ENCODE data around the gene CMA1. TPM values are rescaled to one million over a fixed set of nuclear protein-coding genes. Genes with fewer than 3 reads are reported as not detected.
"Not testable (repeated sequence)": the region's sequence is repeated elsewhere in the genome, so short reads cannot be mapped to it uniquely, and the experiment has no call there.

Gene CMA1, protein sequence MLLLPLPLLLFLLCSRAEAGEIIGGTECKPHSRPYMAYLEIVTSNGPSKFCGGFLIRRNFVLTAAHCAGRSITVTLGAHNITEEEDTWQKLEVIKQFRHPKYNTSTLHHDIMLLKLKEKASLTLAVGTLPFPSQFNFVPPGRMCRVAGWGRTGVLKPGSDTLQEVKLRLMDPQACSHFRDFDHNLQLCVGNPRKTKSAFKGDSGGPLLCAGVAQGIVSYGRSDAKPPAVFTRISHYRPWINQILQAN
- total RNA-seq (2014; rRNA removed; shearing (Covaris generic)): not detected in 2 replicates

DNA sequence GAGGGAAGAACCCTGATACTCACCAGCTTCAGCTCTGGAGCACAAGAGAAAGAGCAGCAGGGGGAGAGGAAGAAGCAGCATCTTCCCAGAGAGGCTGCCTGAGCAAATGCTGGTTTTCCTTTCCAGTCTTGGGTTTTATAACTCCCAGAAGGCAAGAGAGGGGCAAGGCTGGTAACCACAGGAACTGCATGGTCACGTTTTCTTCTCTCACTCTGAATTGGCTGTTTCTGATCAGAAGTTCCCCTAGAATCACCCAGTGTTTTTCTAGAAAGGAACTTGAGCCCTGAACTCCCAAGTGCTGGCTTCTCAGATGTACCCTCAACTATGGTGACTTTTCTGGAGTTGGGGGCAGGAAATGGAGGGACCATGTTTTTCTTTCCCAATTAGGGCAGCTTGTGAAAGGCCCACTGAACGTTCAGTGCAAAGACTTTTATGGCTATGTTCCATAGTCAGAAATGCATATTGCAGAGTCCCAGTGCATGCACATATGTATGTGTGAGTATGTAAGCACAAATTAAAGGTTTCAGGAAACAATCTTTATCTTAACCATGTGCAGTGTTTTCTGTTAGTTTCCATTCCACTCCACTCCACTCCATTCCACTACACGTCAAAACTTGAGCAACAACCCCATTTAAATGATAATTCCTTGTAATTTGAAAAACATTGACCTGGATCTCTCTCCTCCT lies at the start of gene CMA1:
Gene CMA1 (minus strand): TSS at position 111 of the 686 bp plus-strand sequence. CDS start 30 bp downstream, at position 81.
- DNase-seq (ENCODE audit: low read depth): no peak

DNA sequence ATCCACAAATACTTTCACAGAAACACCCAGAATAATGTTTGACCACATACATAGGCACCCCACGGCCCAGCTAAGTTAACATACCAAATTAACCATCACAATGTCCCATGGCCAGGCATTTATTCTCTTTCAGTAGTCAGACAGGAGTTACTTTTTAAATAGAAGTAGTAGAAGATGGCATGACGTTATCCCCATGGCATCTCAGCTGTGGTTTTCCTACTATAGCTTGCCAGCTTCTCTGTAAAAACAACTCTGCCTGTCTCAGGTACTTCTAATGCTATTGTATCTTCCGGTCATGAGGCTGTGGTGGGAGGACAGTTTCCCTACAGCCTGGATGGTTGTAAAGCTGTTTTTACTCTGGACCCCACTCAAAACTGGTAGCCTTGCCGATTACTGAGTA lies 48.7 kb upstream of the CMA1 start:
- peak; percentile 48 for DNase-seq (ENCODE audit: low read depth)

DNA sequence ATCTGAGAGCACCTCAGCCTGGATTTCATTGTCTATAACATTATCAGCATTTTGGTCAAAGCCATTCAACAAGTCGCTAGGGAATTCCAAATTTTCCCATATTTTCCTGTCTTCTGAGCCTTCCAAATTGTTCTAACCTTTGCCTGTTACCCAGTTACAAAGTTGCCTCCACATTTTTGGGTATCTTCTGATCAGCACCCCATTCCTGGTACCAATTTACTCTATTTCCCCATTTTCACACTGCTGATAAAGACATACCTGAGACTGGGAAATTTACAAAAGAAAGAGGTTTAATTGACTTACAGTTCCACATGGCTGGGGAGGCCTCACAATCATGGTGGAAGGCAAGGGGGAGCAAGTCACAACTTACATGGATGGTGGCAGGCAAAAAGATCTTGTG lies 41.0 kb upstream of the CMA1 start:
- not testable (repeated sequence) for DNase-seq (ENCODE audit: low read depth)

DNA sequence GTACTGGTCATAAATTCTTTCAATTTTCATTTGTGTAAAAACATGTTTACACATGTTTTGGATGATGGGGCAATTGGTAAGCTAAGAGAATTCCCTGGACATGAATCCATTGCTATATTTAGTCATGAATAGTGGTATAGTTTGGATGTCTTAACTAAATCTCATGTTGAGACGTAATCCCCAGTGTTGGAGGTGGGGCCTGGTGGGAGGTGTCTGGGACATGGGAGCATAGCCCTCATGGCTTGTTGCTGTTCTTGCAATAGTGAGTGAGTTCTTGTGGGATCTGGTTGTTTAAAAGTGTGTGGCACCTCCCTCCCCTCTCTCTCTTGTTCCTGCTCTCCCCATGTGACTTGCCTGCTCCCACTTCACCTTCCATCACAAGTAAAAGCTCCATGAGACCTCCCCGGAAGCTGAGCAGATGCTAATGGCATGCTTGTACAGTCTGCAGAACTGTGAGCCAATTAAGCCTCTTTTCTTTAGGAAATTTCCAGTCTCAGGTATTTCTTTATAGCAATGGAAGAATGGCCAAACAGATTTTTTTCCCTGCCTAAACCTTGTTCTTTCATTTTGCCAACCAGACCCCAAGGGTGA lies 34.4 kb upstream of the CMA1 start:
- DNase-seq (ENCODE audit: low read depth): no peak

DNA sequence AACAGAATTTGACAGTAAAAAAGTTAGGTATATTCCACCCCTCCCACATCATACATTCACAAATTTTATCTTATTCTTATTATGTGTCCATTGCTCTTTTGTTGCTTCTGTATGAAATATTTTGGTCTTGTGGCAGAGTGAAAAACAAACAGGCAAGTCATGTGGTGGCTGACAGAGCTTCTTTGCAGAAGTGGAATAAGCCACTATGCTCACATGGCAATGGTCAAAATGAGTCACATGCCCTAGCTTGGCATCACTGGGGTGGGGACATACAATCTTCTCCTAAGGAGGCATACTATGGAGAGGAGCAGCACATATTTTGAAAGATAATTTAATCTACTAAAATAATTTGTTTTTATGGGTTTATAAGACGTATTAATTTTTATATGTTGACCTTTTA lies 27.7 kb upstream of the CMA1 start:
- DNase-seq (ENCODE audit: low read depth): no peak

DNA sequence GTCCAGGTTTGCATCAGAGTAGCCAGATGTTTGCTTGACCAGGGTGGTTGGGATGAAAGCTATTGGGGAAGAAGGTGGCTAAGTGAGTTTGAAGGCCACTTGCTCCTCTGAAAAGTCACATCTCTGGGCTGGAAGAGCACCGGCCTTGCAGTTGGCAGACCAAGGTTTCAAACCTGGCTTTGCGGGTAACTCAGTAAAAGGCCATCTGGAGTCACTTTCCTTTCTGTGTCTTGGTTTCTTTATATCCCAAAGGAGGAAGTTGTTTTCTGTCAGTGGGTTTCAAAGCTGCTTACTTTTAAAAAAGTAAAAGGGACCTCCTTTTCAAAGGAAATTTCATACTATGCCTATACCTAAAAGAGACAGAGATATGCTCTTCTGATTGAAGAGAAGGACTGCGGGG lies 26.2 kb upstream of the CMA1 start:
- no peak for DNase-seq (ENCODE audit: low read depth)

DNA sequence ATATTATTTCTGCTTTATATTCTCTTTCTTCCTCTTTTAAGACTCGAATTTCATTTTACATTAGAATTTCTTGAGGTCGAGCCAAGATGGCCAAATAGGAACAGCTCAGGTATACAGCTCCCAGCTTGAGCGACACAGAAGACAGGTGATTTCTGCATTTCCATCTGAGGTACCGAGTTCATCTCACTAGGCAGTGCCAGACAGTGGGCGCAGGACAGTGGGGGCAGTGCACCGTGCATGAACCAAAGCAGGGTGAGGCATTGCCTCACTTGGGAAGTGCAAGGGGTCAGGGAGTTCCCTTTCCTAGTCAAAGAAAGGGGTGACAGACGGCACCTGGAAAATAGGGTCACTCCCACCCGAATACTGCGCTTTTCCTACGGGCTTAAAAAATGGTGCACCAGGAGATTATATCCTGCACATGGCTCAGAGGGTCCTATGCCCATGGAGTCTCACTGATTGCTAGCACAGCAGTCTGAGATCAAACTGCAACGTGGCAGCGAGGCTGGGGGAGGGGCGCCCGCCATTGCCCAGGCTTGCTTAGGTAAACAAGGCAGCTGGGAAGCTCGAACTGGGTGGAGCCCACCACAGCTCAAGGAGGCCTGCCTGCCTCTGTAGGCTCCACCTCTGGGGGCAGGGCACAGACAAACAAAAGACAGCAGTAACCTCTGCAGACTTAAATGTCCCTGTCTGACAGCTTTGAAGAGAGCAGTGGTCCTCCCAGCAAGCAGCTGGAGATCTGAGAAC lies 18.0 kb upstream of the CMA1 start:
- not testable (repeated sequence) for DNase-seq (ENCODE audit: low read depth)

DNA sequence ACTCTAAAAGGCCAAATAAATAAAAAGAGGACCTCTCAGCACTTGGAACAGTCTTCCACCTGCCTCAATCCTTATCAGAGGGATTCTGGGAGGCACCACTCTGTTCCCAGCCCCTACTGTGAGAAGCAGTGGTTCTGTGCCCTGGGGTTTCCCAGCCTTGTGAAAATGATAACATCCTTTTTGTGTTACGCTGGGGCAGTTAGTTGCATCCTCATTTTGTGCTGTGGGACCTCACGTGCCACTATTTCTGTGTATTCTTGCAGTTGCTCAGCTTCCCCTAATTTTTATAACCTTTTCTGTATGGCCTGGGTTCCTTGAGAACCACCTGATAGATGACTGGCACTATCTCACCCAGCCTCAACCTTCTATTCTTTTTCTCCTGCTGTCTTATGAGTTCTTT lies 10.8 kb upstream of the CMA1 start:
- no peak for DNase-seq (ENCODE audit: low read depth)

DNA sequence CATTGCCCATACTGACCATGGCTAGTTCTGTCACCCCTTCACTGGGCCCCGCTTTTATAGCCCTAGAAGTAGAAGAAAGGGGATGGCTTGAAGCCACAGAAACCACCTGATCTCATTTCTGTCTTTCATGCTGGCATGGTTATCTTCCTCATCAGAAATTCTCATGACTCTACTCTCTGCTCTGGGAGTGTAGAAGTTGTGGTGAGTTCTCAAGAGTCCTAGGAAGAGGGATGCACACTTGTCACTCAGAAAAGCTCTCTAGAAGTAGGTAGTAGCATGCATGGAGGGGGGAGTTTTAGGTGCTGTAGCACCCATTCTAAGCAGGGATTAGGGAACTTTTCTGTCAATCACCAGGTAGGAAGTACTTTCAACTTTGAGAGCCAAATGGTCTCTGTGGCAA lies 6.1 kb upstream of the CMA1 start:
- DNase-seq (ENCODE audit: low read depth): no peak

DNA sequence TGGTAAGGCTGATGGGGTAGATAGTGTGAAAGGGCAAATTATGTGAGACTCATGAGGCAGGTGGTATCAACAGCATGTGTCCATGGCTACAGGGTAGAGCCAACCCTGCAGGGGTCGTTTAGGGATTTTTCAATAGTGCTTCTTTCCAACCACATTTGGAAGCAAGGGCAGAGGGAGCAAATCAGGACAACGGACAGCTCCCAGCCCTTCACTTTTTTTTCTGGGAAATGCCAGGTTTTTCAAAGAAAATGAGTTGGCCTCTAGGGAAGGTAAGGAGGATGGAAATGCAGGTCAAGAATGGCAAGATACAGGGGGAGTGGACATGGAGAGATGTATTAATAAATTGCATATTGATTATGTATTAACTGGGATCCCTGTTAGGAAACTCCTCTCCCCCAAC lies 4.9 kb upstream of the CMA1 start:
- no peak for DNase-seq (ENCODE audit: low read depth)

DNA sequence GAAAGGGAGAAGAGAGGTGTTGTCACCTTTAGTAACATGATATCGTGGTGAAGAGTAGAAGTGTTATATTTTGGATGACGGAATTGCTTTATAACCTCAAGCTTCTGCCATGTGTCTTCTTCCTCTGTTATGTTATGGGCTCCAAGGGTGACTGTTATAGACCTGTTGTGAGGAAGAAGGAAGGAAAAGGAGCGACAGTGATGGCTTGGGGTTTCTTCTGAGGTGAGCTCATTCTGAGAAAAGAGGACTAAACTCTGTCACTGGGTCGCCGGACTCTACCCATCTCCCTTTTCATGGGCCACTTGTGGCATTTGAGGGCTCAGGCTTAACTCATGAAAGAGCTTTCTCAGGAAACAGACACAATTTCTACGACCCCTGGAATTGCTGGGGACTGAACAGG lies 1.6 kb downstream of the CMA1 start:
- no peak for DNase-seq (ENCODE audit: low read depth)

DNA sequence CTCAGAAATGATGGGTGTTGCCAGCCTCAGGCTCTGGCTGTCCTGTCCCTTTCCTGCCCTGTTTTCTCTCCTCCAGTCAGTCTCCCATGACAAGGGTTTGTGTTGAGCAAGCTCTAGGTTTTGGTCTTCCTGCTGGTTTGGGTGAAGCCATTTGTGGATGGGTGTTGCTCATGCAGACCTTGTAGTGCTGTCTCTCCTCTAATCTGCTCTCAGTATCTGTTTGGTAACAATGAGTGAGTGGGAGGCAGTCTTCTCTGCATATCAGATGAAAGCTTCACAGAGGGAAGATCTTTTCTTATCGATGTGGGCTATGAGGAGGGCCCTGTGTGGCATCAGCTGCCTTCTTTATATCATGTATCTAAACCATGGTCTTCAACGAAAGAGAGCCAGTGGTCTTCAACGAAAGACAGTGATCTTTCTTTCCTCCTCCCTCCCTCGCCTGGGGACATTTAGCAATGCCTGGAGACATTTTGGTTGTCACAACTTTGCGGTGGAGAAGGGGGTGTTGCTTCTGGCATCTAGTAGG lies 3.6 kb downstream of the CMA1 start:
- no peak for DNase-seq (ENCODE audit: low read depth)

DNA sequence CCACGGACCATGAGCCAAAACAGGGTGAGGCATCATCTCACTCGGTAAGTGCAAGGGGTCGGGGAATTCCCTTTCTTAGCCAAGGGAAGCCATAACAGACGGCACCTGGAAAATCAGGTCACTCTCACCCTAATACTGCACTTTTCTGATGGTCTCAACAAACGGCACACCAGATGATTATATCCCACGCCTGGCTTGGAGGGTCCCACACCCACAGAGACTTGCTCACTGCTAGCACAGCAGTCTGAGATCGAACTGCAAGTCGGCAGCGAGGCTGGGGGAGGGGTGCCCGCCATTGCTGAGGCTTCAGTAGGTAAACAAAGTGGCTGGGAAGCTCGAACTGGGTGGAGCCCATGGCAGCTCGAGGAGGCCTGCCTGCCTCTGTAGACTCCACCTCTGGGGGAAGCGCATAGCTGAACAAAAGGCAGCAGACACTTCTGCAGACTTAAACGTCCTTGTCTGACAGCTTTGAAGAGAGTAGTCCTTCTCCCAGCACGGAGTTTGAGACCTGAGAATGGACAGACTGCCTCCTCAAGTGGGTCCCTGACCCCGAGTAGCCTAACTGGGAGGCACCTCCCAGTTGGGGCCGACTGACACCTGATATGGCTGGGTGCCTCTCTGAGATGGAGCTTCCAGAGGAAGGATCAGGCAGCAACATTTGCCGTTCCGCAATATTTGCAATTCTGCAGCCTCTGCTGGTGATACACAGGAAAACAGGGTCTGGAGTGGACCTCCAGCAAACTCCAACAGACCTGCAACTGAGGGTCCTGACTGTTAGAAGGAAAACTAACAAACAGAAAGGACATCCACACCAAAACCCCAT lies 16.3 kb downstream of the CMA1 start:
- not testable (repeated sequence) for DNase-seq (ENCODE audit: low read depth)

DNA sequence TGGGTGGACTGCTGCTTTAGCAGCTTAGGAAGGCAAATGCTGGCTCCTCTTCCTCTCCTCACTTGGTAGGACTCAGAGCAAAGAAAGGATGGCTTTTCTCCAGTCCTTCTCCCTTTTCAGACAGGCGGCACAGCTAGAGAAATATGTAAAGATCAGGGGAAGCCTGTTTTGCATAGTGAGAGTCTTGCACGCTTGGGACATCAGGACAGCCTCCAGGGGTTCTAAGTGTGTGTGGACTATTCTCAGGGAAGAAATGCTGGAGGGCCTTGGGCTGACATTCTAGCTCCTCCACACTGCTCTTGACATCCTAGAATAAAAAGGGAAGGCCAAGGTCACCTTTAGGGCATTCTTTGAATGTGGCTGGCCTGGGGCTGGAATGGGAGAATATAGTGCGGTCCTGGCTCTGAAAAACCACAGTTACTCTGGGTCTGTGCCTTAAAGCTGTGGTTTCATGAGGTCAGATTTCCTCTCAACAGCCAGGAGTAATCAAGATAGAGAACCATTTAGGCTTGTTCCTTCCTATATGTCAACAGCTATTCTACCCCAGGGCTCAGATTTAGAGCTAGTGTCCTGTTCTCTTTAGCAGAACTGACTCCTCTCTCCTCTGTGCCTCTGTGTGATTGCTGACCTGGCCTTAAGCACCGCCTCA lies 24.3 kb downstream of the CMA1 start:
- peak; percentile 93 for DNase-seq (ENCODE audit: low read depth)

DNA sequence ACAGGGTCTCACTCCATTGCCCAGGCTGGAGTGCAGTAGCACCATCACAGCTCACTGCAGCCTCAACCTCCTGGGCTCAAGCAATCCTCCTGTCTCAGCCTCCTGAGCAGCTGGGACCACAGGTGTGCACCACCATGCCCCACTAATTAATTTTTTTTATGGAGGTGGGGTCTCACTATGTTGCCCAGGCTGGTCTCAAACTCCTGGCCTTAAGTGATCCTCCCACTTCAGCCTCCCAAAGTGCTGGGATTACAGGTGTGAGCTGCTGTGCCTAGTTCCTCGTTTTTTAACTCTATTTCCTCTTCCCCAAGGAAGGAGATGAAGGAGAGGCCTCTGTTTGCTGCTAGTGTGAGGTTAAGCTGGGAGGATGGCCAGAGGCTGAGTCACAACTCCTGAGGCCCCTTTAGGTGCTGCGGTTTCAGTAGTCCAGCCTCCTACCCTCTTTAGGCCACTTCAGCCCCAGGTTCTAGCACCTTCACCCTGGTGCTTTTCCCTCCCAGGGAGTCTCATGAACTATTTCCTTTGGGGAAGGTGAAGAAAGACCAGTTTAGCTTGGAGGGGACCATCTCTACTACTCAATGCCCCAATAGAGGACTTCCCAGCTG lies 25.3 kb downstream of the CMA1 start:
- peak; percentile 85 for DNase-seq (ENCODE audit: low read depth)

DNA sequence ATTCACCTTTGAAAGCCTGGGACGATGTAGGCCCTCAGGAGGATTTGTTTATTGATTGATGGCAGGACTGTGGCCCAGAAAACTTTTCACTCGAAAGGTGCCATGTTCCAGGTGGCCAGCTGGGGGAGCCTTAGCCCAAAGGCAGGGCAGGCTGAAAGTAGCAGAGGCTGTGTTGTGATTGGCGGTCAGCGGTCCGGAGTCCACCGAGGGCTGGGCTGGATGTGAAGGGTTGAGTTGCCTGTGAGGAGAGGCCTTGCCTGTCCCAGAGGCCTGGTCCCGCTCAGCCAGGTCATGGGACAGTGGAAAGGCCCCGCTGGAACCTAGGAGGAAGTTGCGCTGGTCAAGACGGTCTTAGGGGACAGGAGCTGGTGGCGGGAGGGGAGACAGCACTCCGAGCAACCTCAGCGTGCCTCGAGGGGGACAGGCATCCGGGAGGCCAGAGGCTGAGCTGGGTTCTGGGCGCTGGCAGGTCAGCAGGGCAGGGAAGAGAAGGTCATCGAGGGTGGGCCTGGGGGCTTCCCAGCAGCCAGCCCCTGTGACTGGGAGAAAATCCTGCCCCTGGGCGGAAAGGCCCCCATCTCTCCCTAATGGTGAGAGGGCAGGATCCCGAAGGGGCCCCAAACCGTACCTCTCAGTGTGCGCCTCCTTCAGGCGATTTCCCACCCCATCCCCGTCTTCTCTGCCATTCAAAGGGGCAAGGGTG lies 26.3 kb downstream of the CMA1 start:
- DNase-seq (ENCODE audit: low read depth): peak; percentile 22

DNA sequence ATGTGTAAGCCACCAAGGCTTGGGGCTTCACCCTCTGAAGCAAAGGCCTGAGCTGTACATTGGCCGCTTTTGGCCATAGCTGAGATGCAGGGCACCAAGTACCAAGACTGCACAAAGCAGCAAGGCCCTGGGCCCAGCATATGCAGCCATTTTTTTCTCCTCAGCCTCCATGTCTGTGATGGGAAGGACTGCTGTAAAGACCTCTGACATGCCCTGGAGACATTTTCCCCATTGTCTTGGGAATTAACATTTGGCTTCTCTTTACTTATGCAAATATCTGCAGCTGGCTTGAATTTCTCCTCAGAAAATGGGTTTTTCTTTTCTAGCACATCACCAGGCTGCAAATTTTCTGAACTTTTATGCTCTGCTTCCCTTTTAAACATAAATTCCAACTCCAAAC lies 28.1 kb downstream of the CMA1 start:
- DNase-seq (ENCODE audit: low read depth): not testable (repeated sequence)

DNA sequence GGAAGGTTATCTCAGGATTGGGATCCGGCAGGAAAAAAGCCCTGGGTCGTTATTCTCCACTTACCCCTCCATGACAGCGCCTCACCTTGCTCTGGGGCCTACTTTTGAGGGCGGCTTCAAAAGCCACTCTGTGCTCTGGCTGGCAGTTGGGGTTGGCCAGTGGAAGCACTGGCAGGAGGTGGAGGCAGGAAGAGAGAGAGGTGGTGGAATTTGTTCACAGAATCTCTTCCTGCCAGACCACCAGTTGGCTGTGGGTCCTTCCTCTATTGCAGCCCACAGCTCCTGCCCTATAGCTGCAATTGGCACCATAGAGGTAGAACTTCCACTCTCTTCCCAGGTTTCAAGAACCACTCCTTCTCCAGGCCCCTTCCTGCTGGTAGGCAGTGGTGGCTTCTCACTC lies 32.8 kb downstream of the CMA1 start:
- DNase-seq (ENCODE audit: low read depth): no peak

DNA sequence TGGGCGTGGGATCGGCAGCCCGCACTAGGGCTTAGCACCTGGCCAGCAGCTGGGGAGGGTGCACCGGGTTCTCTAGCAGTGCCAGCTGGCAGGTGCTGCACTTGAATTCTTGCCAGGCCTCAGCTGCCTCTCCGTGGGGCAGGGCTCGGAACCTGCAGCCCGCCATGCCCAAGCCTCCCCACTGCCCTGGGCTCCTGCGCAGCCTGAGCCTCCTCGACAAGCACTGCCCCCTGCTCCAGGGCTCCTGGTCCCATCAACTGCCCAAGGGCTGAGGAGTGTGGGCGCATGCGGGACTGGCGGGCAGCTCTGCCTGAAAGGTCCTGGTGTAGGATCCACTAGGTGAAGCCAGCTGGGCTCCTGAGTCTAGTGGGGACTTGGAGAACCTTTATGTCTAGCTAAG lies 34.9 kb downstream of the CMA1 start:
- no peak for DNase-seq (ENCODE audit: low read depth)

DNA sequence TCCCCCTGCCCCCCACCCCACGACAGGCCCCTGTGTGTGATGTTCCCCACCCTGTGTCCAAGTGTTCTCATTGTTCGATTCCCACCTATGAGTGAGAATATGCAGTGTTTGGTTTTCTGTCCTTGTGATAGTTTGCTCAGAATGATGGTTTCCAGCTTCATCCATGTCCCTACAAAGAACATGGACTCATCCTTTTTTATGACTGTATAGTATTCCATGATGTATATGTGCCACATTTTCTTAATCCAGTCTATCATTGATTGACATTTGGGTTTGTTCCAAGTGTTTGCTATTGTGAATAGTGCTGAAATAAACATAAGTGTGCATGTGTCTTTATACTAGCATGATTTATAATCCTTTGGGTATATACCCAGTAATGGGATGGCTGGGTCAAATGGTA lies 37.6 kb downstream of the CMA1 start:
- not testable (repeated sequence) for DNase-seq (ENCODE audit: low read depth)
